RWPE2 (cell line): ENCODE results near the gene EPB41L2.

Experiments used
- ATAC-seq: fragments of 200-7000 bp; cut with Tn5 transposase; 3 replicates; pipeline ENCODE4 v1.9.1; 2021; ENCODE audit warnings: low read depth
- DNase-seq: peaks from one replicate; pipeline ENCODE4 v3.0.0-alpha.2; 2020; ENCODE audit warnings: low spot score
- H3K27ac ChIP-seq: fragments of 450-650 bp; 2 replicates; pipeline ENCODE4 v1.5.1; 2017; ENCODE audit warnings: mild to moderate bottlenecking; ENCODE audit not compliant: poor library complexity, severe bottlenecking
- H3K27me3 ChIP-seq: fragments of 250-450 bp; sonication (Bioruptor Pico); 2 replicates; pipeline ENCODE4 v1.5.1; 2021; ENCODE audit warnings: mild to moderate bottlenecking, moderate library complexity; ENCODE audit not compliant: insufficient read depth, poor library complexity, severe bottlenecking
- H3K36me3 ChIP-seq: fragments of 250-450 bp; sonication (Bioruptor Pico); 2 replicates; pipeline ENCODE4 v1.5.1; 2020; ENCODE audit warnings: low read depth, mild to moderate bottlenecking, moderate library complexity
- H3K4me1 ChIP-seq: fragments of 250-450 bp; sonication (Bioruptor Pico); 2 replicates; pipeline ENCODE4 v1.5.1; 2021; ENCODE audit warnings: mild to moderate bottlenecking, moderate library complexity; ENCODE audit not compliant: insufficient read depth, poor library complexity, severe bottlenecking
- H3K4me3 ChIP-seq: fragments of 250-450 bp; sonication (Bioruptor Pico); 2 replicates; pipeline ENCODE4 v1.5.1; 2021; ENCODE audit warnings: mild to moderate bottlenecking, moderate library complexity; ENCODE audit not compliant: severe bottlenecking
- H3K9me3 ChIP-seq: fragments of 250-450 bp; sonication (Bioruptor Pico); 2 replicates; pipeline ENCODE4 v1.5.1; 2021; ENCODE audit warnings: mild to moderate bottlenecking, moderate library complexity; ENCODE audit not compliant: severe bottlenecking
- CTCF ChIP-seq: fragments of 450-650 bp; IDR thresholded peaks from one replicate; pipeline ENCODE4 v1.5.1; 2017; ENCODE audit warnings: mild to moderate bottlenecking, moderate library complexity; ENCODE audit not compliant: poor library complexity, severe bottlenecking

Gene EPB41L2

GRCh38 chr6:131042664-131043063 is 20.4 kb downstream of the EPB41L2 start:
- Histone ChIP-seq H3K27ac (no peak overlapping the region), H3K36me3 (no peaks in the 10 kb centered on the region), H3K4me3 (no peak overlapping the region), H3K4me1 (no peaks in the 10 kb centered on the region), H3K27me3 (no peaks in the 10 kb centered on the region), H3K9me3 (no peaks in the 10 kb centered on the region)
- TF ChIP-seq CTCF, result no peak
- no peak for ATAC-seq
- no peak for DNase-seq

DNA sequence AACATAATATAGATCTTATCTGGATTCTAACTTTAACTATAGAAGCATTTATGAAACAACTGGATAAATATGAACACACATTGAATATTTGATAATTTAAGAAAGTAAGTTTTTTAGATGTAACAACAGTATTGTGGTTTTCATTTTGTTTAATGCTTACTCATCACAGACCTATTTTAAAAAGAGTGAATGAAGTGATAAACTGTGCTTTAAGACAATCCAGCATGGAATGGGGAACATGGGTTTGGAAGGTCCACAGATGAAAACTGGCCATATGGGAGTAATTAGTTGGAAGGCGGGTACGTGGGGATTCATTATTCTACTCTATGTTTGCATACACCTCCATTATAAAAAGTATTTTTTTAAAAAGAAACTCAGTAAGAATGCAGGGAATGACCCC is 21.2 kb downstream of the EPB41L2 start:
- H3K4me3 ChIP-seq, result no peak overlapping the region
- ATAC-seq (no peak), DNase-seq (no peak)
- no peaks in the 10 kb centered on the region for H3K27me3 ChIP-seq
- H3K36me3 ChIP-seq, result no peaks in the 10 kb centered on the region
- TF ChIP-seq CTCF, result no peak
- no peaks in the 10 kb centered on the region for H3K4me1 ChIP-seq
- H3K9me3 ChIP-seq, result no peaks in the 10 kb centered on the region
- no peak overlapping the region for H3K27ac ChIP-seq

DNA sequence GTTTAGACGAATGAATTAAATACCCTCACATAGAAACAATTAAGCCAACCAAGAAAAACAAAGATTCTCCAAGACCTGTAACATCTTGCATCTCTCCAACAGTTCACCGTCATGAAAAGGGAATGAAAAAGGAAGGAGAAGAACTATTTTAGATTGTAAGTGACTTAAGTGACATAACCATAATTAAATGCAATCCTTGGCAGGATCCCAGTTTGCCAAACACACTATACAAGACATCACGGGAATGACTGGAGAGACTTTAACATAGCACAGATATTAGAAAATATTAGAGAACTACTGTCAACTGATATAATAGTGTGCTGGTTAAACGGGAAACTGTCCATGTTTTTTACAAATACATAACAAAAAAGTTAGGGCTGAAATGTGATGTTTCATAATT is 22.2 kb downstream of the EPB41L2 start:
- Histone ChIP-seq H3K9me3 (no peaks in the 10 kb centered on the region), H3K27ac (no peak overlapping the region), H3K36me3 (no peaks in the 10 kb centered on the region), H3K4me1 (no peaks in the 10 kb centered on the region), H3K4me3 (no peak overlapping the region), H3K27me3 (no peaks in the 10 kb centered on the region)
- no peak for ATAC-seq
- DNase-seq, result no peak
- no peak for TF ChIP-seq CTCF

DNA sequence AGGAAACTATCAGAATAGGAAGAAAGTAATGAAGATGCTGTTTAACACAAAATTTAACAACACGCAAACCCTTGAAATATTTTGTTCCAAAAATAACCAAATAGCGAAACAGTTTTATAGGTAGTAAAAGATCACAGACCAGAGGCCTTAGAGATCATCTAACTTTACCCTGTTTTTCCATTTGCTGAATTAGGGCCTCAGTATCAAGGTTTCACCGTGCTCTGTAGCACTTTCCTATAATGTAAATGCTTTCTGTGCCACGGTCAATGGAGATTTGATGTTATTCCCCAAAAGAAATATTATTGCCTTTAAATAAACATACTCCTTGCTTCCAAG is 23.7 kb downstream of the EPB41L2 start:
- Histone ChIP-seq H3K27ac (no peak overlapping the region), H3K36me3 (no peaks in the 10 kb centered on the region), H3K27me3 (no peaks in the 10 kb centered on the region), H3K4me3 (no peak overlapping the region), H3K9me3 (no peaks in the 10 kb centered on the region), H3K4me1 (no peaks in the 10 kb centered on the region)
- ATAC-seq (no peak), DNase-seq (no peak)
- no peak for TF ChIP-seq CTCF

- no peaks in the 10 kb centered on the region for H3K27me3 ChIP-seq
- no peaks in the 10 kb centered on the region for H3K36me3 ChIP-seq
- H3K4me1 ChIP-seq, result no peaks in the 10 kb centered on the region
- H3K4me3 ChIP-seq, result no peak overlapping the region
- no peaks in the 10 kb centered on the region for H3K9me3 ChIP-seq
- DNase-seq (no peak), ATAC-seq (no peak)
- H3K27ac ChIP-seq, result no peak overlapping the region
- TF ChIP-seq CTCF, result no peak
Measured at GRCh38 chr6:131038597-131039344, 24.3 kb downstream of the EPB41L2 start.
